CD8-positive, alpha-beta memory T cell (primary cell): ENCODE data around the gene NRF1. TPM values are rescaled to one million over a fixed set of nuclear protein-coding genes. Genes with fewer than 3 reads are reported as not detected.
A peak's percentile ranks its signal among the peaks of the same experiment; 100 is the strongest.

Experiments
- CTCF ChIA-PET: fragments of 350-600 bp; sonication (Branson Sonifier 250); formaldehyde crosslinking; loops from one replicate; lab custom pipeline; 2021; ENCODE audit warnings: antibody characterized with exemption; lab: Charles Lee
- POLR2A ChIA-PET: fragments of 350-600 bp; sonication (Branson Sonifier 250); formaldehyde crosslinking; loops from one replicate; lab custom pipeline; 2021; ENCODE audit warnings: antibody characterized with exemption; lab: Charles Lee
- DNase-seq, 5 donors: peaks; one replicate each; pipeline versions ENCODE4 v3.0.0 to v3.0.0-alpha.2; 2020 to 2022; ENCODE audit warnings: mixed read lengths in 1 of 5
- H3K27ac ChIP-seq: one replicate; pipeline ENCODE4 v1.7.0; 2013; ENCODE audit warnings: low read depth, mild to moderate bottlenecking, low read length, moderate library complexity
- H3K27me3 ChIP-seq: 2 replicates; pipeline ENCODE4 v1.7.0; 2013; ENCODE audit warnings: low read length, mild to moderate bottlenecking; ENCODE audit not compliant: insufficient read depth, poor library complexity, severe bottlenecking
- H3K36me3 ChIP-seq: 2 replicates; pipeline ENCODE4 v1.7.0; 2013; ENCODE audit warnings: mild to moderate bottlenecking, low read length, moderate library complexity; ENCODE audit not compliant: insufficient read depth
- H3K4me1 ChIP-seq: 2 replicates; pipeline ENCODE4 v1.7.0; 2013; ENCODE audit warnings: mild to moderate bottlenecking, low read length, moderate library complexity; ENCODE audit not compliant: insufficient read depth
- H3K4me3 ChIP-seq: 2 replicates; pipeline ENCODE4 v1.7.0; 2013; ENCODE audit warnings: mild to moderate bottlenecking, low read length
- H3K9me3 ChIP-seq: 2 replicates; pipeline ENCODE4 v1.7.0; 2013; ENCODE audit warnings: mild to moderate bottlenecking, low read length
- H3K27ac Mint-ChIP-seq, 8 donors: one replicate each; pipeline ENCODE4 v1.8.0; 2020 to 2021; ENCODE audit warnings: mixed read lengths in 8 of 8, mild to moderate bottlenecking in 6 of 8, inconsistent platforms in 3 of 8, moderate library complexity in 3 of 8
- H3K27me3 Mint-ChIP-seq, 2 donors: one replicate each; pipeline ENCODE4 v1.8.0; 2020 to 2021; ENCODE audit warnings: mixed read lengths in 2 of 2, mild to moderate bottlenecking in 1 of 2, moderate library complexity in 1 of 2
- H3K36me3 Mint-ChIP-seq, 3 donors: one replicate each; pipeline ENCODE4 v1.8.0; 2020 to 2021; ENCODE audit warnings: mixed read lengths in 3 of 3, inconsistent platforms in 1 of 3, mild to moderate bottlenecking in 1 of 3
- H3K4me1 Mint-ChIP-seq, 3 donors: one replicate each; pipeline ENCODE4 v1.8.0; 2020 to 2021; ENCODE audit warnings: mixed read lengths in 3 of 3, inconsistent platforms in 1 of 3, mild to moderate bottlenecking in 1 of 3
- H3K4me3 Mint-ChIP-seq, 7 donors: one replicate each; pipeline ENCODE4 v1.8.0; 2020 to 2021; ENCODE audit warnings: mixed read lengths in 7 of 7, mild to moderate bottlenecking in 6 of 7, moderate library complexity in 4 of 7, inconsistent platforms in 2 of 7
- H3K9me3 Mint-ChIP-seq, 5 donors: one replicate each; pipeline ENCODE4 v1.8.0; 2020 to 2022; ENCODE audit warnings: mixed read lengths in 5 of 5, mild to moderate bottlenecking in 3 of 5, moderate library complexity in 2 of 5, inconsistent platforms in 1 of 5
- polyA plus RNA-seq: library from polyadenylated mRNA; unstranded; fragments of 300-500 nt; fragmentation: Illumina TruSeq; gene quantifications from one replicate; pipeline ENCODE4 v1.2.3, GENCODE V29; 2021
- total RNA-seq, 2 experiments: library from RNA; stranded (reverse); gene quantifications; one replicate each; pipeline ENCODE4 v1.2.3, GENCODE V29; 2021

The NRF1 gene
- total and polyA plus RNA-seq, 3 experiments from 2014 or later, result 22.6 to 23.7 (median 23.3) TPM

GRCh38 chr7:129784783-129785684 lies 173.5 kb downstream of the NRF1 start:
- H3K4me3 Mint-ChIP-seq, result peak overlapping the region; percentile 48 to 82 (median 63)
- H3K4me3 ChIP-seq, result no peak overlapping the region
- H3K4me1 ChIP-seq, result peaks cover 52% of the 10 kb centered on the region
- H3K36me3 ChIP-seq, result no peaks in the 10 kb centered on the region
- DNase-seq, result peak in 1 of 5 donors; percentile 14
- H3K27me3 ChIP-seq, result peaks cover 51% of the 10 kb centered on the region
- peaks cover 71 to 75% of the 10 kb centered on the region in 2 donors for H3K27me3 Mint-ChIP-seq
- H3K9me3 Mint-ChIP-seq, result peaks cover 0 to 3% (median 0%) of the 10 kb centered on the region in 5 donors
- no peaks in the 10 kb centered on the region for H3K36me3 Mint-ChIP-seq
- POLR2A ChIA-PET, result interaction anchor here (0.9 kb wide), 1 partner anchor 20 kb away, joined by 3 read pairs; no protein-coding TSS in a partner anchor
- no peaks in the 10 kb centered on the region for H3K9me3 ChIP-seq
- no peak overlapping the region for H3K27ac ChIP-seq
- peaks cover 36 to 47% (median 41%) of the 10 kb centered on the region in 3 donors for H3K4me1 Mint-ChIP-seq
- CTCF ChIA-PET, result interaction anchor here (1.5 kb wide), 1 partner anchor 45 kb away, joined by 3 read pairs; no protein-coding TSS in a partner anchor
- H3K27ac Mint-ChIP-seq, result peak overlapping the region in 1 of 8 donors; percentile 39

DNA sequence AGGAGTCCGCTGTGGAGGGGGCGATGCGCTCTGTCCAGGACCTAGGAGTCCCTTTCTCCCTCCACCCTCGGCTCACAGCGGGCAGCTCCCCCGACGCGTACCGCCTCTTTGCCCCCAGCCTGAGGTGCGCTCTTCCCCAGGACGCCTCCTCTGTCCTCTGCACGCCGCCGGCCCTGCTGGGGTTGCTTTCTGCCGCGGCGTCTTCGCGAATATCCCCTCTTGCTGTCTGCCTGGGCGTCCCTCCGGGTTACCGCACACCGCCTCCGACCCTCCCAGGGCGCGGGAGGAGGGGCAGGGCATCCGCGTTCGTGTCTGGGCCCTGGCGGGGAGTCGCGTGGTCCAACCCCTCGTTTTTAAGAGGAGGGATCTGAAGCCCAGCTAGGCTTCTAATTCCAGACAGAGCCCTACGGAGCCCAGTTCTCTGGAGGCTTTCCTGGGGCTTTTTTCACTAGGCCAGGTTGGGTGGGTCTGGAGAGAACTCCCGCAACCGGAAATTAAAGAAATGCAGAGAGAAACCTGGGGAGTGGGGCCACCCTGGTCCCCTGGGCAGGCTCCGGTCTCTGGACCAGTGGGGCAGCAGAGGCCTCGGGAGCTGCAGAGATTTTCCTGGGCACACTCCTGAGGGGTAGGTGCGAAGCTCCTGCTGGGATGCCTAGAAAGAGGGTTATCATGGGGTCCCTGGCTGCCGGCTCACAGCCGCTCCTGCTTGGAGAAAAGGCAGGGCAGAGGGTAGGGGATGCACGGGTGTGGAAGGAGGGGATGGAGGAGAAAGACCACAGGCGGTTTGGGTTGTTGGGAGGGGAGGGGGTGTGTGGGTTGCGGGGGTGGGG lies 174.4 kb downstream of the NRF1 start:
- POLR2A ChIA-PET, result interaction anchor here (0.9 kb wide), 1 partner anchor 21 kb away, joined by 3 read pairs; no protein-coding TSS in a partner anchor
- H3K27me3 Mint-ChIP-seq, result peaks cover 69 to 77% of the 10 kb centered on the region in 2 donors
- H3K4me3 Mint-ChIP-seq, result peak overlapping the region; percentile 48 to 85 (median 63)
- H3K9me3 ChIP-seq, result no peaks in the 10 kb centered on the region
- no peak overlapping the region for H3K4me3 ChIP-seq
- CTCF ChIA-PET, result interaction anchor here (1.5 kb wide), 1 partner anchor 44 kb away, joined by 3 read pairs; no protein-coding TSS in a partner anchor
- H3K4me1 Mint-ChIP-seq, result peaks cover 36 to 46% (median 40%) of the 10 kb centered on the region in 3 donors
- H3K27ac ChIP-seq, result no peak overlapping the region
- DNase-seq, result peak in 1 of 5 donors; percentile 21
- no peaks in the 10 kb centered on the region for H3K36me3 Mint-ChIP-seq
- peaks cover 46% of the 10 kb centered on the region for H3K4me1 ChIP-seq
- H3K36me3 ChIP-seq, result no peaks in the 10 kb centered on the region
- peaks cover 0 to 3% (median 0%) of the 10 kb centered on the region in 5 donors for H3K9me3 Mint-ChIP-seq
- peak overlapping the region in 1 of 8 donors; percentile 39 for H3K27ac Mint-ChIP-seq
- peaks cover 47% of the 10 kb centered on the region for H3K27me3 ChIP-seq

GRCh38 chr7:129786825-129787563 lies 175.5 kb downstream of the NRF1 start:
- no peak for DNase-seq
- Histone ChIP-seq H3K9me3 (no peaks in the 10 kb centered on the region), H3K4me1 (peaks cover 35% of the 10 kb centered on the region), H3K27me3 (peaks cover 36% of the 10 kb centered on the region), H3K27ac (no peak overlapping the region), H3K36me3 (no peaks in the 10 kb centered on the region), H3K4me3 (no peak overlapping the region)
- H3K36me3 Mint-ChIP-seq, result no peaks in the 10 kb centered on the region
- POLR2A ChIA-PET, result no interaction called here
- no peak overlapping the region for H3K27ac Mint-ChIP-seq
- H3K4me1 Mint-ChIP-seq, result peaks cover 29 to 36% (median 34%) of the 10 kb centered on the region in 3 donors
- peaks cover 0 to 3% (median 0%) of the 10 kb centered on the region in 5 donors for H3K9me3 Mint-ChIP-seq
- CTCF ChIA-PET, result interaction anchor here (1.5 kb wide), 1 partner anchor 43 kb away, joined by 3 read pairs; no protein-coding TSS in a partner anchor
- peak overlapping the region in 2 of 7 donors; percentile 23 to 26 for H3K4me3 Mint-ChIP-seq
- peaks cover 62 to 75% of the 10 kb centered on the region in 2 donors for H3K27me3 Mint-ChIP-seq

GRCh38 chr7:129789000-129789399 lies 177.5 kb downstream of the NRF1 start:
- ChIA-PET CTCF (no interaction called here), POLR2A (no interaction called here)
- no peak overlapping the region for H3K27ac Mint-ChIP-seq
- H3K27ac ChIP-seq, result no peak overlapping the region
- no peak overlapping the region for H3K4me3 ChIP-seq
- peaks cover 18% of the 10 kb centered on the region for H3K4me1 ChIP-seq
- peaks cover 15 to 19% (median 16%) of the 10 kb centered on the region in 3 donors for H3K4me1 Mint-ChIP-seq
- peaks cover 18% of the 10 kb centered on the region for H3K27me3 ChIP-seq
- DNase-seq, result no peak
- H3K9me3 Mint-ChIP-seq, result no peaks in the 10 kb centered on the region
- no peaks in the 10 kb centered on the region for H3K36me3 ChIP-seq
- no peaks in the 10 kb centered on the region for H3K9me3 ChIP-seq
- H3K27me3 Mint-ChIP-seq, result peaks cover 45 to 58% of the 10 kb centered on the region in 2 donors
- H3K4me3 Mint-ChIP-seq, result no peak overlapping the region
- no peaks in the 10 kb centered on the region for H3K36me3 Mint-ChIP-seq

DNA sequence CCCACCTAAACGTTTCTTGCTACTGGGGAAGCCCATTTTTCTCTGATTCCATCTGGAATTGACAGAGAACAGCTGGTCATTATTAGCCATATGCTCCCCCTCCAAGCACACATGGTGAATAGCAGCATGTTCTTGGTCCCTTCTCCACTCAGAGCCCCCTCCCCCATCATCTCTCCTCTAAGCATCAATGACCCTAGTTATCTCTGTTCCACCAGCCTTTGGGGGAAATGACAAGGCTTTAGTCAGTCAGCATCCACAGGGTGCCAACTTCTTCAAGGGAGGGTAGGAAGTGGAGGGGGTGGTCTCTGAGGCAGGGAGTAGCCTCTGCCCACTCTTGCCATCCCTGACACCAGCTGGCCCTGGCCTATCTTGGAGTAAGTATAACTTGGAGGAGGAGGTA lies 178.1 kb downstream of the NRF1 start:
- Histone ChIP-seq H3K4me3 (no peak overlapping the region), H3K9me3 (no peaks in the 10 kb centered on the region), H3K36me3 (no peaks in the 10 kb centered on the region), H3K27ac (no peak overlapping the region), H3K27me3 (peaks cover 14% of the 10 kb centered on the region), H3K4me1 (peaks cover 15% of the 10 kb centered on the region)
- no peaks in the 10 kb centered on the region for H3K9me3 Mint-ChIP-seq
- CTCF ChIA-PET, result interaction anchor here (1.2 kb wide), 1 partner anchor 53 kb away, joined by 3 read pairs; no protein-coding TSS in a partner anchor
- no peaks in the 10 kb centered on the region for H3K36me3 Mint-ChIP-seq
- no peak overlapping the region for H3K4me3 Mint-ChIP-seq
- peaks cover 12 to 16% (median 13%) of the 10 kb centered on the region in 3 donors for H3K4me1 Mint-ChIP-seq
- H3K27me3 Mint-ChIP-seq, result peaks cover 42 to 55% of the 10 kb centered on the region in 2 donors
- POLR2A ChIA-PET, result no interaction called here
- DNase-seq, result no peak
- no peak overlapping the region for H3K27ac Mint-ChIP-seq

- Mint-ChIP-seq H3K4me3 (no peak overlapping the region), H3K9me3 (no peaks in the 10 kb centered on the region), H3K4me1 (peaks cover 9 to 11% (median 10%) of the 10 kb centered on the region in 3 donors), H3K36me3 (no peaks in the 10 kb centered on the region), H3K27me3 (peaks cover 37 to 50% of the 10 kb centered on the region in 2 donors), H3K27ac (peak overlapping the region in 1 of 8 donors; percentile 7)
- POLR2A ChIA-PET, result no interaction called here
- Histone ChIP-seq H3K9me3 (no peaks in the 10 kb centered on the region), H3K36me3 (no peaks in the 10 kb centered on the region), H3K4me3 (no peak overlapping the region), H3K27ac (no peak overlapping the region), H3K27me3 (peaks cover 10% of the 10 kb centered on the region), H3K4me1 (peaks cover 10% of the 10 kb centered on the region)
- no peak for DNase-seq
- CTCF ChIA-PET, result interaction anchor here (1.2 kb wide), 1 partner anchor 53 kb away, joined by 3 read pairs; no protein-coding TSS in a partner anchor
These were observed 178.6 kb downstream of the NRF1 start for GRCh38 chr7:129790136-129790535.

DNA sequence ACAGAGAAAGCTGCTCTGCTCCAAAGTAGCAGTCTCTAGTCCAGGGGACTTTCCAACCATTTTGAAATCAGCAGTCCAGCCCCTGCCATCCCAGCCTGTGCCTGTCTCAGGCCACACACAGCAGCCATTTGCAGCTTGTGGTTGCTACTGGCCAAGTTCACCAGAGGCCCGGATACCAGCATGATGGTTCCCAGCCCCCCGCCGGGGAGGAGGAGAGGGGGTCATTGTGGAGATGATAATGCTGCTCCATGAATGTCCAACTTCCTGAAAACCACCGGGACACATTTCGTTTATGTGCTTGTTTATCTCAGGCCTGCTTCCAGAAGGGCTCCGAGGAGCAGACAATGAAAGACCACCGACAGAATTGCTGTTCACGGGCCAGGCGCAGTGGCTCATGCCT lies 181.2 kb downstream of the NRF1 start:
- Mint-ChIP-seq H3K4me3 (no peak overlapping the region), H3K36me3 (no peaks in the 10 kb centered on the region), H3K27me3 (peaks cover 18 to 24% of the 10 kb centered on the region in 2 donors), H3K27ac (no peak overlapping the region), H3K4me1 (no peaks in the 10 kb centered on the region), H3K9me3 (no peaks in the 10 kb centered on the region)
- H3K27me3 ChIP-seq, result no peaks in the 10 kb centered on the region
- no peak overlapping the region for H3K27ac ChIP-seq
- no peaks in the 10 kb centered on the region for H3K36me3 ChIP-seq
- no peaks in the 10 kb centered on the region for H3K9me3 ChIP-seq
- no peak for DNase-seq
- H3K4me1 ChIP-seq, result no peaks in the 10 kb centered on the region
- ChIA-PET POLR2A (interaction anchor here (0.6 kb wide), 1 partner anchor 1687 kb away, joined by 3 read pairs; no protein-coding TSS in a partner anchor), CTCF (interaction anchor here (1.0 kb wide), 1 partner anchor 16 kb away, joined by 3 read pairs; no protein-coding TSS in a partner anchor)
- no peak overlapping the region for H3K4me3 ChIP-seq
